DND-41 (cell line): ENCODE data around the gene SOX8.

Experiments used
- ATAC-seq: fragments of 200-7000 bp; cut with Tn5 transposase; 3 replicates; pipeline ENCODE4 v1.9.1; 2021; ENCODE audit warnings: low read depth; ENCODE audit not compliant: insufficient read depth
- DNase-seq: peaks from one replicate; pipeline ENCODE4 v3.0.0-alpha.2; 2020
- H2AFZ ChIP-seq: 2 replicates; pipeline ENCODE4 v1.6.0; 2012; ENCODE audit warnings: low read depth, low read length
- H3K27ac ChIP-seq: 2 replicates; pipeline ENCODE4 v1.5.1; 2012; ENCODE audit warnings: low read length, inconsistent platforms
- H3K27me3 ChIP-seq: fragments of 200-600 bp; sonication (generic); 2 replicates; pipeline ENCODE4 v1.6.0; 2012; ENCODE audit warnings: low read length, mild to moderate bottlenecking, inconsistent platforms; ENCODE audit not compliant: insufficient read depth, poor library complexity
- H3K36me3 ChIP-seq: 2 replicates; pipeline ENCODE4 v1.5.1; 2012; ENCODE audit warnings: low read length, inconsistent platforms; ENCODE audit not compliant: insufficient read depth
- H3K4me1 ChIP-seq: 2 replicates; pipeline ENCODE4 v1.5.1; 2012; ENCODE audit warnings: mild to moderate bottlenecking, low read length; ENCODE audit not compliant: insufficient read depth
- H3K4me2 ChIP-seq: 2 replicates; pipeline ENCODE4 v1.6.0; 2012; ENCODE audit warnings: mild to moderate bottlenecking, moderate library complexity, low read length, inconsistent platforms; ENCODE audit not compliant: insufficient read depth
- H3K4me3 ChIP-seq, 2 experiments: fragments of 200-600 bp in 1 of 2; shearing (Covaris generic) in 1 of 2; 2 replicates each; pipeline ENCODE4 v1.5.1; 2012 to 2016; ENCODE audit warnings: inconsistent platforms in 2 of 2, low read length in 2 of 2, mild to moderate bottlenecking in 2 of 2, low read depth in 1 of 2, moderate library complexity in 1 of 2
- H3K79me2 ChIP-seq: 2 replicates; pipeline ENCODE4 v1.6.0; 2012; ENCODE audit warnings: low read length, inconsistent platforms; ENCODE audit not compliant: insufficient read depth
- H3K9ac ChIP-seq: 2 replicates; pipeline ENCODE4 v1.6.0; 2012; ENCODE audit warnings: low read depth, mild to moderate bottlenecking, inconsistent platforms, low read length, moderate library complexity
- H3K9me3 ChIP-seq: 2 replicates; pipeline ENCODE4 v1.5.1; 2012; ENCODE audit warnings: low read length, moderate library complexity, mild to moderate bottlenecking, inconsistent platforms; ENCODE audit not compliant: insufficient read depth, severe bottlenecking
- H4K20me1 ChIP-seq: 2 replicates; pipeline ENCODE4 v1.6.0; 2012; ENCODE audit warnings: low read length; ENCODE audit not compliant: insufficient read depth
- EZH2 ChIP-seq: IDR thresholded peaks from 3 replicates; pipeline ENCODE4 v1.6.1; 2012; ENCODE audit warnings: borderline replicate concordance, low read depth, mild to moderate bottlenecking, moderate library complexity, low read length, inconsistent platforms; ENCODE audit not compliant: severe bottlenecking
- TF ChIP-seq, protein P1 (sequence below): IDR thresholded peaks from 2 replicates; pipeline ENCODE4 v1.5.1; 2012; ENCODE audit warnings: borderline replicate concordance, low read length, moderate library complexity, mild to moderate bottlenecking; ENCODE audit not compliant: poor library complexity, severe bottlenecking; ENCODE audit errors: extremely low read depth

The SOX8 gene

GRCh38 chr16:1032607-1033006 is 51.0 kb downstream of the SOX8 start:
- H3K4me2 ChIP-seq, result no peak overlapping the region
- no peak overlapping the region for H3K27ac ChIP-seq
- H3K79me2 ChIP-seq, result no peaks in the 10 kb centered on the region
- ATAC-seq (no peak), DNase-seq (no peak)
- peaks cover 7% of the 10 kb centered on the region for H3K9me3 ChIP-seq
- H3K4me1 ChIP-seq, result no peaks in the 10 kb centered on the region
- no peak overlapping the region for H3K9ac ChIP-seq
- TF ChIP-seq, protein P1, sequence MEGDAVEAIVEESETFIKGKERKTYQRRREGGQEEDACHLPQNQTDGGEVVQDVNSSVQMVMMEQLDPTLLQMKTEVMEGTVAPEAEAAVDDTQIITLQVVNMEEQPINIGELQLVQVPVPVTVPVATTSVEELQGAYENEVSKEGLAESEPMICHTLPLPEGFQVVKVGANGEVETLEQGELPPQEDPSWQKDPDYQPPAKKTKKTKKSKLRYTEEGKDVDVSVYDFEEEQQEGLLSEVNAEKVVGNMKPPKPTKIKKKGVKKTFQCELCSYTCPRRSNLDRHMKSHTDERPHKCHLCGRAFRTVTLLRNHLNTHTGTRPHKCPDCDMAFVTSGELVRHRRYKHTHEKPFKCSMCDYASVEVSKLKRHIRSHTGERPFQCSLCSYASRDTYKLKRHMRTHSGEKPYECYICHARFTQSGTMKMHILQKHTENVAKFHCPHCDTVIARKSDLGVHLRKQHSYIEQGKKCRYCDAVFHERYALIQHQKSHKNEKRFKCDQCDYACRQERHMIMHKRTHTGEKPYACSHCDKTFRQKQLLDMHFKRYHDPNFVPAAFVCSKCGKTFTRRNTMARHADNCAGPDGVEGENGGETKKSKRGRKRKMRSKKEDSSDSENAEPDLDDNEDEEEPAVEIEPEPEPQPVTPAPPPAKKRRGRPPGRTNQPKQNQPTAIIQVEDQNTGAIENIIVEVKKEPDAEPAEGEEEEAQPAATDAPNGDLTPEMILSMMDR, result no peak
- TF ChIP-seq EZH2, result no peak
- no peak overlapping the region for H2AFZ ChIP-seq
- no peak overlapping the region for H3K4me3 ChIP-seq
- H3K27me3 ChIP-seq, result no peaks in the 10 kb centered on the region
- no peaks in the 10 kb centered on the region for H4K20me1 ChIP-seq
- no peaks in the 10 kb centered on the region for H3K36me3 ChIP-seq

DNA sequence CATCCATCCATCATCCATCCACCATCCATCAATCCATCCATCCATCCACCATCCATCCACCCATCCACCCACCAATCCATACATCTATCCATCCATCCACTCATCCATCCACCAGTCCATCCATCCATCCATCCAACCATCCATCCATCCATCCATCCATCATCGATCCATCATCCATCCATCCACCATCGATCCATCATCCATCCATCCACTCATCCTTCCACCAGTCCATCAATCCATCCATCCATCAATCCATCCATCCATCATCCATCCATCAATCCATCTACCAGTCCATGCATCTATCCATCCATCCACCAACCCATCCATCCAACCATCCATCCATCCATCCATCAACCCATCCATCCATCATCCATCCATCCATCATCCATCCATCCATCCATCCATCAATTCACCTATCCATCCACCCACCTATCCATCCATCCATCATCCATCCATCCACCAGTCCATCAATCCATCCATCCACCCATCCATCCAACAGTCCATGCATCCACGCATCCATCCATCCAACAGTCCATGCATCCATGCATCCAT is 51.6 kb downstream of the SOX8 start:
- H3K4me1 ChIP-seq, result no peaks in the 10 kb centered on the region
- H3K36me3 ChIP-seq, result no peaks in the 10 kb centered on the region
- TF ChIP-seq EZH2, result no peak
- TF ChIP-seq, protein P1, result no peak
- no peaks in the 10 kb centered on the region for H3K79me2 ChIP-seq
- ATAC-seq (no peak), DNase-seq (no peak)
- H3K9ac ChIP-seq, result no peak overlapping the region
- no peak overlapping the region for H3K4me3 ChIP-seq
- no peak overlapping the region for H2AFZ ChIP-seq
- no peak overlapping the region for H3K27ac ChIP-seq
- no peaks in the 10 kb centered on the region for H4K20me1 ChIP-seq
- H3K9me3 ChIP-seq, result peaks cover 7% of the 10 kb centered on the region
- H3K4me2 ChIP-seq, result no peak overlapping the region
- no peaks in the 10 kb centered on the region for H3K27me3 ChIP-seq

DNA sequence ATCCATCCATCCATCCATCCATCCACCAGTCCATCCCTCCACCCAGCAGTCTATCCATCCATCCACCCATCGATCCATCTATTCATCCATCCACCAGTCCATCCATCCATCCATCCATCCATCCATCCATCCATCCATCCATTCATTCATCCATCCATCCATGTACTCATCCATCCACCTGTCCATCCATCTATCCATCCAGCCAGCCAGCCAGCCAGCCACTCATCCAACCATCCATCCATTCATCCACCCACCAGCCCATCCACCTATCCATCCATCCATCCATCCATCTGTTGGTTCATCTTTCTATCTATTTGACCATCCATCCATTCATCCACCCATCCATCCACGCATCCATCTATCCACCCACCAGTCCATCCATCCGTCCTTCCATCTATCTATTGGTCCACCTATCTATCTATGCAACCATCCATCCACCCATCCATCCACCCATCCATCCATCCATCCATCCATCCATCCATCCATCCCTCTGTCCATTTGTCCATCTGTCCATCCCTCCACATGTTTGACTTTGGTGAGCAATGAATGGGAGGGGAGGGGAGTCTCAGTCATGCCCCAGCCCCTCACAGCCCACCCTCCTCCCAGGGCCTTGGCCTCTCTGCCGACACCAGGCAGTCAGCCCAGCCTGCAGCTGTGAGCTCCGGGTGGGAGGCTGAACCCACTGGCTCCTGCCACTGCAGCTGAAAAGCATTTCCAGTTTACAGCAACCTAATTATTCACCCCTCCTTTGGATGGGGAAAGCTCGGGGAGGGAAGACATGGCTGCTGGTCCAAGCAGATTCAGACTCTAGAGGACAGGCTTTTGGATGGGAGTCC is 52.9 kb downstream of the SOX8 start:
- H3K4me2 ChIP-seq, result no peak overlapping the region
- H3K4me1 ChIP-seq, result no peaks in the 10 kb centered on the region
- H2AFZ ChIP-seq, result no peak overlapping the region
- DNase-seq (no peak), ATAC-seq (no peak)
- no peak overlapping the region for H3K27ac ChIP-seq
- H4K20me1 ChIP-seq, result no peaks in the 10 kb centered on the region
- no peaks in the 10 kb centered on the region for H3K36me3 ChIP-seq
- no peak overlapping the region for H3K9ac ChIP-seq
- no peaks in the 10 kb centered on the region for H3K79me2 ChIP-seq
- no peak for TF ChIP-seq EZH2
- TF ChIP-seq, protein P1, result no peak
- H3K9me3 ChIP-seq, result peaks cover 7% of the 10 kb centered on the region
- no peak overlapping the region for H3K4me3 ChIP-seq
- no peaks in the 10 kb centered on the region for H3K27me3 ChIP-seq
